ENCODE results near the gene DSCAML1. TPM values are rescaled to one million over a fixed set of nuclear protein-coding genes. Genes with fewer than 3 reads are reported as not detected.

DSCAML1 gene
- total and polyA plus RNA-seq, 7 experiments from 2014 or later, result 0.17 to 1.3 (median 0.60) TPM; not detected in 2

DNA sequence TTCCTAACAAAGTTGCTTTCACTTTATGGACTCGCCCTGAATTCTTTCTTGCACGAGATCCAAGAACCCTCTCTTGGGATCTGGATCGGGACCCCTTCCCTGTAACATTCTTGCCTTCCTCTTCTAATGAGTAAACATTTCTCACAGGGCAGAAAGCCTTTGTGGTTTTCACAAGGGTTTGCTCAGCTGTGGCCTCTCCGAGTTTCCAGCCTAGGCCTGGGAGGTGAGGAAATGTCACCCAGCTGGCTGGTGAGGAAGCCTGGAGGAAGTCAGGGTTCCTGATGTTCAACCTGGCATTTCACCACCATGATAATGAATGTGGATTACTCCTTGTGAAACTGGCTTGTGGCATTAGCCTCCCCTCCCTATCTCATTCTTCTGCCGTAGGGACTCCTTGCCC lies 224.9 kb downstream of the DSCAML1 start:
- no peak overlapping the region for H3K4me3 Mint-ChIP-seq
- Histone ChIP-seq H3K27me3 (ENCODE audit: control insufficient read depth in 2 of 2, insufficient read depth in 2 of 2, low read length in 2 of 2) (peaks cover 0 to 3% of the 10 kb centered on the region in 2 donors), H3K36me3 (ENCODE audit: control insufficient read depth in 2 of 3, insufficient read depth in 3 of 3, low read length in 3 of 3) (no peaks in the 10 kb centered on the region), H3K27ac (ENCODE audit: low read depth, low read length) (no peak overlapping the region), H3K4me3 (ENCODE audit: low read length) (no peak overlapping the region), H3K9me3 (ENCODE audit: control insufficient read depth in 2 of 3, low read length in 3 of 3) (no peaks in the 10 kb centered on the region), H3K4me1 (ENCODE audit: control insufficient read depth in 2 of 2, insufficient read depth in 2 of 2, low read length in 2 of 2) (no peaks in the 10 kb centered on the region)
- H3K36me3 Mint-ChIP-seq, result no peaks in the 10 kb centered on the region
- H3K4me1 Mint-ChIP-seq, result no peaks in the 10 kb centered on the region
- POLR2A ChIA-PET, result no interaction called here
- CTCF ChIA-PET, result no interaction called here
- no peak for DNase-seq
- H3K27me3 Mint-ChIP-seq, result peaks cover 0 to 7% (median 0%) of the 10 kb centered on the region in 5 donors
- no peak for ATAC-seq
- no peak overlapping the region for H3K27ac Mint-ChIP-seq
- intact Hi-C loops (cut with micrococcal nuclease), result no loop called here
- H3K9me3 Mint-ChIP-seq, result peaks cover 0 to 1% (median 0%) of the 10 kb centered on the region in 11 donors

GRCh38 chr11:117570701-117571100 lies 226.3 kb downstream of the DSCAML1 start:
- Histone ChIP-seq H3K27me3 (ENCODE audit: control insufficient read depth in 2 of 2, insufficient read depth in 2 of 2, low read length in 2 of 2) (no peaks in the 10 kb centered on the region), H3K27ac (ENCODE audit: low read depth, low read length) (no peak overlapping the region), H3K36me3 (ENCODE audit: control insufficient read depth in 2 of 3, insufficient read depth in 3 of 3, low read length in 3 of 3) (no peaks in the 10 kb centered on the region), H3K4me1 (ENCODE audit: control insufficient read depth in 2 of 2, insufficient read depth in 2 of 2, low read length in 2 of 2) (no peaks in the 10 kb centered on the region), H3K4me3 (ENCODE audit: low read length) (no peak overlapping the region), H3K9me3 (ENCODE audit: control insufficient read depth in 2 of 3, low read length in 3 of 3) (no peaks in the 10 kb centered on the region)
- intact Hi-C loops (cut with micrococcal nuclease), result no loop called here
- H3K27ac Mint-ChIP-seq, result peak overlapping the region in 1 of 9 donors; percentile 21
- POLR2A ChIA-PET, result no interaction called here
- DNase-seq, result no peak
- peaks cover 0 to 7% (median 0%) of the 10 kb centered on the region in 5 donors for H3K27me3 Mint-ChIP-seq
- CTCF ChIA-PET, result no interaction called here
- peaks cover 0 to 1% (median 0%) of the 10 kb centered on the region in 11 donors for H3K9me3 Mint-ChIP-seq
- no peak for ATAC-seq
- H3K4me3 Mint-ChIP-seq, result no peak overlapping the region
- no peaks in the 10 kb centered on the region for H3K4me1 Mint-ChIP-seq
- H3K36me3 Mint-ChIP-seq, result no peaks in the 10 kb centered on the region

DNA sequence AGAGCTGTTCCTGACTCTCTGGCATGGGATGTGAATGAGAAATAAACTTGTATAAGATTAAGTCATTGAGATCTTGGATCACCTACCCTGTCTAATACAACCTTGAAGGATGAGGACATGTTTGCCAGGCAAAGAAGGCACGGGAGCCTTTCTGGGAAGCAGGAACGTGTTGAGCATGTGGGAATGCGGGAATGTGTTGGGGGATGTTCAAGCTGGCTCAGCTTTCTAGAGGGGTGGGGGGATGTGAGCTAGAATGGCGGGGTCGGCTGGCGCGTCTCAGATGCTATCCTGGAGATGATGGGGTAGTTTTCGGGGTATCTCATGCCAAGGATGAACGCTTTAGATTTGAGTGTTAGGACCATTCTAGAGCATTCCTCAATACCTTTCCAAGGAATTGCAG lies 227.1 kb downstream of the DSCAML1 start:
- Histone ChIP-seq H3K4me3 (ENCODE audit: low read length) (no peak overlapping the region), H3K4me1 (ENCODE audit: control insufficient read depth in 2 of 2, insufficient read depth in 2 of 2, low read length in 2 of 2) (no peaks in the 10 kb centered on the region), H3K9me3 (ENCODE audit: control insufficient read depth in 2 of 3, low read length in 3 of 3) (no peaks in the 10 kb centered on the region), H3K27me3 (ENCODE audit: control insufficient read depth in 2 of 2, insufficient read depth in 2 of 2, low read length in 2 of 2) (no peaks in the 10 kb centered on the region), H3K36me3 (ENCODE audit: control insufficient read depth in 2 of 3, insufficient read depth in 3 of 3, low read length in 3 of 3) (no peaks in the 10 kb centered on the region), H3K27ac (ENCODE audit: low read depth, low read length) (no peak overlapping the region)
- DNase-seq (no peak), ATAC-seq (no peak)
- Mint-ChIP-seq H3K9me3 (peaks cover 0 to 1% (median 0%) of the 10 kb centered on the region in 11 donors), H3K27me3 (peaks cover 0 to 11% (median 0%) of the 10 kb centered on the region in 5 donors), H3K36me3 (no peaks in the 10 kb centered on the region), H3K4me1 (peaks cover 0 to 1% (median 0%) of the 10 kb centered on the region in 7 donors), H3K4me3 (no peak overlapping the region), H3K27ac (no peak overlapping the region)
- intact Hi-C loops (cut with micrococcal nuclease), result no loop called here
- ChIA-PET POLR2A (no interaction called here), CTCF (no interaction called here)

- no peaks in the 10 kb centered on the region for H3K4me1 ChIP-seq (ENCODE audit: control insufficient read depth in 2 of 2, insufficient read depth in 2 of 2, low read length in 2 of 2)
- H3K27ac ChIP-seq (ENCODE audit: low read depth, low read length), result no peak overlapping the region
- Mint-ChIP-seq H3K27ac (no peak overlapping the region), H3K4me3 (no peak overlapping the region), H3K36me3 (no peaks in the 10 kb centered on the region), H3K4me1 (peaks cover 0 to 3% (median 0%) of the 10 kb centered on the region in 7 donors), H3K27me3 (peaks cover 0 to 11% (median 7%) of the 10 kb centered on the region in 5 donors), H3K9me3 (peaks cover 0 to 1% (median 0%) of the 10 kb centered on the region in 11 donors)
- no peaks in the 10 kb centered on the region for H3K36me3 ChIP-seq (ENCODE audit: control insufficient read depth in 2 of 3, insufficient read depth in 3 of 3, low read length in 3 of 3)
- H3K4me3 ChIP-seq (ENCODE audit: low read length), result no peak overlapping the region
- no peaks in the 10 kb centered on the region for H3K9me3 ChIP-seq (ENCODE audit: control insufficient read depth in 2 of 3, low read length in 3 of 3)
- ChIA-PET CTCF (no interaction called here), POLR2A (no interaction called here)
- intact Hi-C loops (cut with micrococcal nuclease), result no loop called here
- ATAC-seq, result no peak
- no peaks in the 10 kb centered on the region for H3K27me3 ChIP-seq (ENCODE audit: control insufficient read depth in 2 of 2, insufficient read depth in 2 of 2, low read length in 2 of 2)
- no peak for DNase-seq
These were observed 231.3 kb downstream of the DSCAML1 start for GRCh38 chr11:117565709-117566108.

- DNase-seq, result no peak
- Mint-ChIP-seq H3K4me3 (no peak overlapping the region), H3K36me3 (no peaks in the 10 kb centered on the region), H3K4me1 (peaks cover 0 to 3% (median 0%) of the 10 kb centered on the region in 7 donors), H3K27me3 (peaks cover 0 to 8% (median 4%) of the 10 kb centered on the region in 5 donors), H3K9me3 (peaks cover 0 to 1% (median 0%) of the 10 kb centered on the region in 11 donors), H3K27ac (no peak overlapping the region)
- intact Hi-C loops (cut with micrococcal nuclease), result no loop called here
- Histone ChIP-seq H3K36me3 (ENCODE audit: control insufficient read depth in 2 of 3, insufficient read depth in 3 of 3, low read length in 3 of 3) (no peaks in the 10 kb centered on the region), H3K27ac (ENCODE audit: low read depth, low read length) (no peak overlapping the region), H3K27me3 (ENCODE audit: control insufficient read depth in 2 of 2, insufficient read depth in 2 of 2, low read length in 2 of 2) (no peaks in the 10 kb centered on the region), H3K4me1 (ENCODE audit: control insufficient read depth in 2 of 2, insufficient read depth in 2 of 2, low read length in 2 of 2) (no peaks in the 10 kb centered on the region), H3K4me3 (ENCODE audit: low read length) (no peak overlapping the region), H3K9me3 (ENCODE audit: control insufficient read depth in 2 of 3, low read length in 3 of 3) (no peaks in the 10 kb centered on the region)
- POLR2A ChIA-PET, result no interaction called here
- CTCF ChIA-PET, result no interaction called here
- ATAC-seq, result no peak
These were observed 232.7 kb downstream of the DSCAML1 start for GRCh38 chr11:117564321-117564720.

DNA sequence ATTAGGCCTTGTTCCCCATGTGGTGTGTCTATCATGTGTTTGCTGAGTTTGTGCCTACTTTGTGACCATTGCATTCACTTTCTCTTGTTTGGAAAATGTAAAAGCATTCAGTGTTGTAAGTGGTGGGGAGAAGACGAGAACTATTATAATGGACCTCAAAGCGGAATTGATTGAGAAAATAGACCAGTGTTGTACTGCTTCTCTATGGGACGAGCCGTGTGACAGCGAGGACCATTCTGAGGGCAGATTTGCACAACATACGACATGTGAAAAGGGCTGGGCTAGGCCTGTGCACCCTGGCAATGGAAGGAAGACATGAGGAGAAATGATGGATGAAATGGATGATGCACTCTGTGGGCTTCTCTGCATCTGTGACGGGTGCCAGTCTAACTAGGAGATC lies 233.5 kb downstream of the DSCAML1 start:
- peaks cover 0 to 8% (median 5%) of the 10 kb centered on the region in 5 donors for H3K27me3 Mint-ChIP-seq
- ATAC-seq, result no peak
- POLR2A ChIA-PET, result no interaction called here

DNA sequence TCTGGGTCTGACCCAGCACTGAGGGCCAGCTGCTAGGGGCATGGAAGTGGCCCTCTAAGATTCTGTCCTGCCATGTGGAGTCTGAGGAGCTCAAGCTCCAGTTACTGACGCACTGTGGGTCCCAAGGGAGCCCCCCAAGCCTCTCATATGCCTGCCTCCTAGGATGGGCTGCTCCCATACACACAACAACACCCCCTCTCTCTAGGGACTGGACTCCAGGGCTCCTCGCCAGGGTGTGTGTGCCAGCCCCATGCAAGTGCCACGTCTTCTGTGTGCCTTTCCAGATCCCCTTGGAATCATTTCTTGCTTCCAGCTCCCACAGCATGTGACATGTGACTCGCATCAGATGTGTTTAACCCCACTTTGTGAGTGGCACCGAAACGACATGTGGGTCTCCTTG lies 234.9 kb downstream of the DSCAML1 start:
- peaks cover 0 to 3% (median 0%) of the 10 kb centered on the region in 7 donors for H3K4me1 Mint-ChIP-seq
- Histone ChIP-seq H3K4me3 (ENCODE audit: low read length) (no peak overlapping the region), H3K36me3 (ENCODE audit: control insufficient read depth in 2 of 3, insufficient read depth in 3 of 3, low read length in 3 of 3) (no peaks in the 10 kb centered on the region), H3K4me1 (ENCODE audit: control insufficient read depth in 2 of 2, insufficient read depth in 2 of 2, low read length in 2 of 2) (no peaks in the 10 kb centered on the region), H3K27me3 (ENCODE audit: control insufficient read depth in 2 of 2, insufficient read depth in 2 of 2, low read length in 2 of 2) (no peaks in the 10 kb centered on the region), H3K9me3 (ENCODE audit: control insufficient read depth in 2 of 3, low read length in 3 of 3) (no peaks in the 10 kb centered on the region), H3K27ac (ENCODE audit: low read depth, low read length) (no peak overlapping the region)
- H3K27me3 Mint-ChIP-seq, result peaks cover 0 to 12% (median 6%) of the 10 kb centered on the region in 5 donors
- POLR2A ChIA-PET, result no interaction called here
- no peak overlapping the region for H3K27ac Mint-ChIP-seq
- no peaks in the 10 kb centered on the region for H3K36me3 Mint-ChIP-seq
- CTCF ChIA-PET, result no interaction called here
- ATAC-seq (no peak), DNase-seq (no peak)
- H3K4me3 Mint-ChIP-seq, result no peak overlapping the region
- intact Hi-C loops (cut with micrococcal nuclease), result no loop called here
- no peaks in the 10 kb centered on the region for H3K9me3 Mint-ChIP-seq

More for the DNA sequence above, 233.5 kb downstream of the DSCAML1 start:
- Mint-ChIP-seq H3K4me3 (no peak overlapping the region), H3K4me1 (peaks cover 0 to 3% (median 0%) of the 10 kb centered on the region in 7 donors), H3K9me3 (peaks cover 0 to 1% (median 0%) of the 10 kb centered on the region in 11 donors), H3K27ac (no peak overlapping the region), H3K36me3 (no peaks in the 10 kb centered on the region)
- Histone ChIP-seq H3K9me3 (ENCODE audit: control insufficient read depth in 2 of 3, low read length in 3 of 3) (no peaks in the 10 kb centered on the region), H3K36me3 (ENCODE audit: control insufficient read depth in 2 of 3, insufficient read depth in 3 of 3, low read length in 3 of 3) (no peaks in the 10 kb centered on the region), H3K4me3 (ENCODE audit: low read length) (no peak overlapping the region), H3K27me3 (ENCODE audit: control insufficient read depth in 2 of 2, insufficient read depth in 2 of 2, low read length in 2 of 2) (no peaks in the 10 kb centered on the region), H3K4me1 (ENCODE audit: control insufficient read depth in 2 of 2, insufficient read depth in 2 of 2, low read length in 2 of 2) (no peaks in the 10 kb centered on the region), H3K27ac (ENCODE audit: low read depth, low read length) (no peak overlapping the region)
- DNase-seq, result no peak
- intact Hi-C loops (cut with micrococcal nuclease), result no loop called here
- CTCF ChIA-PET, result no interaction called here
